Uterus (tissue), 2 donors: Measurements from ENCODE around the gene TRABD2B.

ENCODE experiments used
- POLR2A ChIP-seq, 2 donors: fragments of 450-650 bp; IDR thresholded peaks; one replicate each; pipeline ENCODE4 v1.6.1; 2016; ENCODE audit warnings: antibody characterized with exemption in 2 of 2, mild to moderate bottlenecking in 1 of 2, moderate library complexity in 1 of 2
- TF ChIP-seq, protein P1 (sequence below), 4 experiments: fragments of 200-600 bp in 2 of 4; fragments of 450-650 bp in 2 of 4; sonication (generic) in 2 of 4; IDR thresholded peaks; one replicate each; pipeline ENCODE4 v1.5.1; 2016 to 2019; ENCODE audit warnings: antibody characterized with exemption in 4 of 4, mild to moderate bottlenecking in 2 of 4, moderate library complexity in 1 of 4

DNA sequence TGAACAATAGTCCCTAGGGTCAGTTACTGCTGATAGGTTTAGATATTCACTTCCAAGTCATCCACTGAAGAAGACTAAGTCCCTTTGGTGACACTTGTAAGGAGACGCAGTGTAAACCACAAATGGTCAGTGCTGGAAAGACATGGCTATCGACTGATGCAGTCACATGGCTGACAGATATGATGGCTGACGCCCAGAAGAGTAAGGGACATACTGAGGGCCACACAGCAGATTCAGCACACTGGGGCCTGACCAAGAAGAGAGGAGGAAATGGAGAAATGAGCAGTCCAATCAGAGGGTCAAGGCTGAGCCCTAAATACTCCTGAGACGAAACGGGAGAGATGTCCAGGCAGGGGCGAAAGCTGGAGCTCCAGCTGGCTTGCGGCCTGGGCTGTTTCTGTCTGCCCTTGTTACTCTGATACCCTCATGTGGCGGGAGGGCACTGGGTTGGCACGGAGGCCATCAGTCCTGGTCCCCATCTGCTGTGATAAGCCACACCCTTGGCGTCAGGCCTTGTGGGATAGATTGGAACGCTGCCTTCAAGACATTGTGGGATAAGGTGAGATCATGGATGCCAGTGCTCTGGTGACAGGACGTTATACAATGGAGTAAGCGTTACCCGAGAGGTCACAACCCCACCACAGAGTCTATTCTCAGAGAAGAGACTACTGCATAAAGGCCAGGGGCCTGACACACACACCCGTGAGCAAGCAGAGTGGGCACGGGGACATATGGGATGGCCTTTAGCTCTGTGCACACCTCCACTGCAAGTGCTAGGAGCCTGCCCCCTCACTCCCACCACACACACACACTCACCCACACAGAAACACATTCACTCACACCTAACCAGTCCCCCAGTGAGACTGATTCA lies 158.4 kb downstream of the TRABD2B start:
- TF ChIP-seq POLR2A (IDR thresholded peaks at IDR 0.05) = no peak
- TF ChIP-seq, protein P1, sequence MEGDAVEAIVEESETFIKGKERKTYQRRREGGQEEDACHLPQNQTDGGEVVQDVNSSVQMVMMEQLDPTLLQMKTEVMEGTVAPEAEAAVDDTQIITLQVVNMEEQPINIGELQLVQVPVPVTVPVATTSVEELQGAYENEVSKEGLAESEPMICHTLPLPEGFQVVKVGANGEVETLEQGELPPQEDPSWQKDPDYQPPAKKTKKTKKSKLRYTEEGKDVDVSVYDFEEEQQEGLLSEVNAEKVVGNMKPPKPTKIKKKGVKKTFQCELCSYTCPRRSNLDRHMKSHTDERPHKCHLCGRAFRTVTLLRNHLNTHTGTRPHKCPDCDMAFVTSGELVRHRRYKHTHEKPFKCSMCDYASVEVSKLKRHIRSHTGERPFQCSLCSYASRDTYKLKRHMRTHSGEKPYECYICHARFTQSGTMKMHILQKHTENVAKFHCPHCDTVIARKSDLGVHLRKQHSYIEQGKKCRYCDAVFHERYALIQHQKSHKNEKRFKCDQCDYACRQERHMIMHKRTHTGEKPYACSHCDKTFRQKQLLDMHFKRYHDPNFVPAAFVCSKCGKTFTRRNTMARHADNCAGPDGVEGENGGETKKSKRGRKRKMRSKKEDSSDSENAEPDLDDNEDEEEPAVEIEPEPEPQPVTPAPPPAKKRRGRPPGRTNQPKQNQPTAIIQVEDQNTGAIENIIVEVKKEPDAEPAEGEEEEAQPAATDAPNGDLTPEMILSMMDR (IDR thresholded peaks at IDR 0.05) = no peak
